ENCODE measurements around the gene SNX8.
"Not testable (repeated sequence)": the region's sequence is repeated elsewhere in the genome, so short reads cannot be mapped to it uniquely, and the experiment has no call there.

DNA sequence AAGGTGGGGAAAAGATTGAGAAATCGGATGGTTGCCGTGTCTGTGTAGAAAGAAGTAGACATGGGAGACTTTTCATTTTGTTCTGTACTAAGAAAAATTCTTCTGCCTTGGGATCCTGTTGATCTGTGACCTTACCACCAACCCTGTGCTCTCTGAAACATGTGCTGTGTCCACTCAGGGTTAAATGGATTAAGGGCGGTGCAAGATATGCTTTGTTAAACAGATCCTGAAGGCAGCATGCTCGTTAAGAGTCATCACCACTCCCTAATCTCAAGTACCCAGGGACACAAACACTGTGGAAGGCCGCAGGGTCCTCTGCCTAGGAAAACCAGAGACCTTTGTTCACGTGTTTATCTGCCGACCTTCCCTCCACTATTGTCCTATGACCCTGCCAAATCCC, 10.7 kb downstream of the SNX8 start:
- TF ChIP-seq, protein P1, sequence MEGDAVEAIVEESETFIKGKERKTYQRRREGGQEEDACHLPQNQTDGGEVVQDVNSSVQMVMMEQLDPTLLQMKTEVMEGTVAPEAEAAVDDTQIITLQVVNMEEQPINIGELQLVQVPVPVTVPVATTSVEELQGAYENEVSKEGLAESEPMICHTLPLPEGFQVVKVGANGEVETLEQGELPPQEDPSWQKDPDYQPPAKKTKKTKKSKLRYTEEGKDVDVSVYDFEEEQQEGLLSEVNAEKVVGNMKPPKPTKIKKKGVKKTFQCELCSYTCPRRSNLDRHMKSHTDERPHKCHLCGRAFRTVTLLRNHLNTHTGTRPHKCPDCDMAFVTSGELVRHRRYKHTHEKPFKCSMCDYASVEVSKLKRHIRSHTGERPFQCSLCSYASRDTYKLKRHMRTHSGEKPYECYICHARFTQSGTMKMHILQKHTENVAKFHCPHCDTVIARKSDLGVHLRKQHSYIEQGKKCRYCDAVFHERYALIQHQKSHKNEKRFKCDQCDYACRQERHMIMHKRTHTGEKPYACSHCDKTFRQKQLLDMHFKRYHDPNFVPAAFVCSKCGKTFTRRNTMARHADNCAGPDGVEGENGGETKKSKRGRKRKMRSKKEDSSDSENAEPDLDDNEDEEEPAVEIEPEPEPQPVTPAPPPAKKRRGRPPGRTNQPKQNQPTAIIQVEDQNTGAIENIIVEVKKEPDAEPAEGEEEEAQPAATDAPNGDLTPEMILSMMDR (IDR thresholded peaks at IDR 0.05) = not testable (repeated sequence)
- TF ChIP-seq EZH2 (IDR thresholded peaks at IDR 0.05; ENCODE audit: borderline replicate concordance, insufficient read depth, low read depth, low read length, poor library complexity, severe bottlenecking) = not testable (repeated sequence)

All from B cell (primary cell).